SK-N-SH treated with all-trans-retinoic acid at 6 μM for 48 hours (cell line): ENCODE data around the gene MAP3K7CL.

ENCODE experiments used
- ATAC-seq: fragments of 200-7000 bp; cut with Tn5 transposase; 3 replicates; pipeline ENCODE4 v1.9.1; 2020; ENCODE audit warnings: mild to moderate bottlenecking, moderate library complexity
- ARNTL ChIP-seq: fragments of 450-650 bp; formaldehyde crosslinking; IDR thresholded peaks from 2 replicates; pipeline ENCODE4 v1.5.0; 2020; ENCODE audit warnings: low read depth, mild to moderate bottlenecking, moderate library complexity, borderline replicate concordance
- BACH2 ChIP-seq: fragments of 250-450 bp; sonication (Bioruptor Pico); IDR thresholded peaks from 2 replicates; pipeline ENCODE4 v1.9.0; 2021; ENCODE audit warnings: mild to moderate bottlenecking, borderline replicate concordance
- CREB5 ChIP-seq: fragments of 250-450 bp; sonication (Bioruptor Pico); IDR thresholded peaks from 2 replicates; pipeline ENCODE4 v1.5.1; 2020; ENCODE audit warnings: low read depth, mild to moderate bottlenecking, moderate library complexity
- CSDC2 ChIP-seq: fragments of 250-450 bp; sonication (Bioruptor Pico); IDR thresholded peaks from 2 replicates; pipeline ENCODE4 v1.5.0; 2020; ENCODE audit warnings: mild to moderate bottlenecking, moderate library complexity
- CSRNP3 ChIP-seq: fragments of 250-450 bp; sonication (Bioruptor Pico); IDR thresholded peaks from 2 replicates; pipeline ENCODE4 v1.5.1; 2021; ENCODE audit warnings: mild to moderate bottlenecking, moderate library complexity
- ESRRG ChIP-seq: fragments of 250-450 bp; sonication (Bioruptor Pico); IDR thresholded peaks from 2 replicates; pipeline ENCODE4 v1.6.1; 2021; ENCODE audit warnings: mild to moderate bottlenecking
- GLIS3 ChIP-seq: fragments of 250-450 bp; sonication (Bioruptor Pico); IDR thresholded peaks from 2 replicates; pipeline ENCODE4 v1.5.0; 2020; ENCODE audit warnings: mild to moderate bottlenecking, moderate library complexity
- ISL1 ChIP-seq: fragments of 250-450 bp; sonication (Bioruptor Pico); IDR thresholded peaks from 2 replicates; pipeline ENCODE4 v2.1.2; 2022; ENCODE audit warnings: mild to moderate bottlenecking, moderate library complexity
- OSR1 ChIP-seq: fragments of 250-450 bp; sonication (Bioruptor Pico); IDR thresholded peaks from 2 replicates; pipeline ENCODE4 v1.8.0; 2022; ENCODE audit warnings: moderate library complexity, mild to moderate bottlenecking, inconsistent platforms
- PATZ1 ChIP-seq: fragments of 250-450 bp; sonication (Bioruptor Pico); IDR thresholded peaks from 2 replicates; pipeline ENCODE4 v1.8.0; 2020; ENCODE audit warnings: mild to moderate bottlenecking, moderate library complexity, borderline replicate concordance
- POU6F1 ChIP-seq: fragments of 250-450 bp; sonication (Bioruptor Pico); IDR thresholded peaks from 2 replicates; pipeline ENCODE4 v1.8.0; 2021; ENCODE audit warnings: low read depth, mild to moderate bottlenecking, moderate library complexity, borderline replicate concordance
- PPARA ChIP-seq: fragments of 250-450 bp; sonication (Bioruptor Pico); IDR thresholded peaks from 2 replicates; pipeline ENCODE4 v1.5.0; 2020; ENCODE audit warnings: mild to moderate bottlenecking, borderline replicate concordance
- RARB ChIP-seq: fragments of 250-450 bp; sonication (Bioruptor Pico); IDR thresholded peaks from 2 replicates; pipeline ENCODE4 v1.8.0; 2021; ENCODE audit warnings: mild to moderate bottlenecking, moderate library complexity
- SNAI2 ChIP-seq: fragments of 250-450 bp; sonication (Bioruptor Pico); IDR thresholded peaks from 2 replicates; pipeline ENCODE4 v1.5.0; 2020; ENCODE audit warnings: mild to moderate bottlenecking, moderate library complexity
- TOX ChIP-seq: fragments of 250-450 bp; sonication (Bioruptor Pico); IDR thresholded peaks from 2 replicates; pipeline ENCODE4 v1.8.0; 2021; ENCODE audit warnings: mild to moderate bottlenecking, moderate library complexity, borderline replicate concordance
- TSHZ2 ChIP-seq: fragments of 250-450 bp; sonication (Bioruptor Pico); IDR thresholded peaks from 2 replicates; pipeline ENCODE4 v1.5.0; 2020; ENCODE audit warnings: mild to moderate bottlenecking, moderate library complexity
- ZC3H10 ChIP-seq: fragments of 250-450 bp; sonication (Bioruptor Pico); IDR thresholded peaks from 2 replicates; pipeline ENCODE4 v1.5.1; 2021; ENCODE audit warnings: mild to moderate bottlenecking, moderate library complexity
- ZFP3 ChIP-seq: fragments of 250-450 bp; sonication (Bioruptor Pico); IDR thresholded peaks from 2 replicates; pipeline ENCODE4 v1.5.0; 2020; ENCODE audit warnings: mild to moderate bottlenecking, moderate library complexity
- ZFP30 ChIP-seq: fragments of 450-650 bp; formaldehyde crosslinking; IDR thresholded peaks from 2 replicates; pipeline ENCODE4 v1.5.0; 2022; ENCODE audit warnings: mild to moderate bottlenecking, moderate library complexity
- ZNF565 ChIP-seq: fragments of 450-650 bp; formaldehyde crosslinking; conservative IDR thresholded peaks from 2 replicates; pipeline ENCODE4 v1.5.0; 2020; ENCODE audit warnings: low read depth, mild to moderate bottlenecking, moderate library complexity
- ZNF70 ChIP-seq: fragments of 450-650 bp; formaldehyde crosslinking; IDR thresholded peaks from 2 replicates; pipeline ENCODE4 v1.5.0; 2020; ENCODE audit warnings: mild to moderate bottlenecking, moderate library complexity
- ZNF8 ChIP-seq: fragments of 450-650 bp; formaldehyde crosslinking; IDR thresholded peaks from 2 replicates; pipeline ENCODE4 v1.5.0; 2020; ENCODE audit warnings: mild to moderate bottlenecking, moderate library complexity

The MAP3K7CL gene

GRCh38 chr21:29152916-29153315 lies 22.5 kb downstream of the MAP3K7CL start:
- ATAC-seq: no peak

DNA sequence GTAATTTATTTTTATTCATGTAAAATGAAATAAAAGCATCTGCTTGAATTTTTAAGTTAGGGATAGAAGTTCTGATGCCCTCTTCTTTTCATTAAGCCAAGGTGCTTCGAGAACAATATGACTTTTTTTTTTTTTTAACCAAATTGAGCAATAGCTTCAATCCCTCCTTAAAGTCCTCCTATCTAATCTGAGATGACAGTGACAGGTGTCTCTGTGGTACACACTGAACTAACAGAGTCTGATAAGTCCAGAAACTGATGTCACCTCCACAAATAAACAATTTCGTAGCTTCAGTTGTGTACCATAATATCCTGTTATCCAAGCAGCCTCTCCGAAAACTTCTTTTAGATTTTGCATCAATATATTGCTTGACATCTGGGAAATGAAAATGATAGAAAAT lies 23.8 kb downstream of the MAP3K7CL start:
- ATAC-seq: no peak
- TF ChIP-seq CSDC2 (CRISPR knock-in tag) (no peak), ZNF8 (CRISPR knock-in tag) (no peak), GLIS3 (CRISPR knock-in tag) (no peak), ZC3H10 (no peak), ZFP30 (no peak), ZNF565 (no peak), RARB (CRISPR knock-in tag) (no peak), CREB5 (CRISPR knock-in tag) (no peak), POU6F1 (CRISPR knock-in tag) (no peak), PPARA (no peak), ESRRG (CRISPR knock-in tag) (no peak), BACH2 (CRISPR knock-in tag) (no peak), CSRNP3 (CRISPR knock-in tag) (no peak), ISL1 (CRISPR knock-in tag) (no peak), ARNTL (CRISPR knock-in tag) (no peak), ZNF70 (CRISPR knock-in tag) (no peak), SNAI2 (CRISPR knock-in tag) (no peak), OSR1 (CRISPR knock-in tag) (no peak), TOX (CRISPR knock-in tag) (no peak)

More at GRCh38 chr21:29152916-29153315, 22.5 kb downstream of the MAP3K7CL start:
- TF ChIP-seq TSHZ2 (no peak), RARB (CRISPR knock-in tag) (no peak), OSR1 (CRISPR knock-in tag) (no peak), BACH2 (CRISPR knock-in tag) (no peak), SNAI2 (CRISPR knock-in tag) (no peak), CSDC2 (CRISPR knock-in tag) (no peak), ZC3H10 (no peak), ZFP3 (CRISPR knock-in tag) (no peak), ZFP30 (no peak), ESRRG (CRISPR knock-in tag) (no peak), ZNF565 (no peak), ZNF70 (CRISPR knock-in tag) (no peak), CREB5 (CRISPR knock-in tag) (no peak), PATZ1 (CRISPR knock-in tag) (no peak), TOX (CRISPR knock-in tag) (no peak), ISL1 (CRISPR knock-in tag) (no peak)
